Esophagus muscularis mucosa (tissue), 4 donors: ENCODE results near the gene CTRL. TPM values are rescaled to one million over a fixed set of nuclear protein-coding genes. Genes with fewer than 3 reads are reported as not detected.
"Not testable (repeated sequence)": the region's sequence is repeated elsewhere in the genome, so short reads cannot be mapped to it uniquely, and the experiment has no call there.

Experiments used
- DNase-seq: peaks from one replicate; pipeline ENCODE4 v3.0.0-alpha.2; 2017; ENCODE audit errors: extremely low spot score
- H3K27ac ChIP-seq, 4 donors: fragments of 200-600 bp; sonication (generic); replicated peaks in 1 of 4; 1 replicate in 3 of 4; 2 replicates in 1 of 4; pipeline ENCODE4 v1.5.1; 2016 to 2019; ENCODE audit warnings: mild to moderate bottlenecking in 1 of 4
- H3K27me3 ChIP-seq, 4 donors: fragments of 200-600 bp; sonication (generic); one replicate each; pipeline versions ENCODE4 v1.5.1 to v1.6.0; 2016 to 2019
- H3K36me3 ChIP-seq, 4 donors: fragments of 200-600 bp; sonication (generic); one replicate each; pipeline ENCODE4 v1.5.1; 2016 to 2019
- H3K4me1 ChIP-seq, 4 donors: fragments of 200-600 bp; sonication (generic); one replicate each; pipeline ENCODE4 v1.5.1; 2016 to 2019
- H3K4me3 ChIP-seq, 4 donors: fragments of 200-600 bp; sonication (generic); 1 replicate in 2 of 4; 2 replicates in 2 of 4; pipeline ENCODE4 v1.5.1; 2016 to 2019; ENCODE audit warnings: mild to moderate bottlenecking in 4 of 4, moderate library complexity in 1 of 4
- H3K9me3 ChIP-seq, 4 donors: fragments of 200-600 bp; sonication (generic); 1 replicate in 3 of 4; 2 replicates in 1 of 4; pipeline ENCODE4 v1.5.1; 2016 to 2019
- EP300 ChIP-seq: sonication (generic); formaldehyde crosslinking; IDR thresholded peaks from one replicate; pipeline ENCODE4 v1.6.1; 2017; ENCODE audit warnings: antibody characterized with exemption
- POLR2A ChIP-seq: fragments of 450-650 bp; IDR thresholded peaks from one replicate; pipeline ENCODE4 v1.6.1; 2017; ENCODE audit warnings: antibody characterized with exemption, moderate library complexity, mild to moderate bottlenecking, low read depth
- POLR2AphosphoS5 ChIP-seq, 2 donors: sonication (generic); formaldehyde crosslinking; IDR thresholded peaks; one replicate each; pipeline ENCODE4 v1.6.1; 2017; ENCODE audit warnings: antibody characterized with exemption in 2 of 2
- WGBS: methylation state at CpG from one replicate; pipeline ENCODE4 v1.1.5; 2018; 5-methylcytosine and 5-hydroxymethylcytosine counted together
- intact Hi-C: fragments of 100-400 bp; cut with DNase I; formaldehyde crosslinking; loops from one replicate; pipeline ENCODE4 v1.15.1; 2023
- total RNA-seq, 4 donors: library from RNA; depleted of rRNA; stranded (reverse); fragments of >200 nt; gene quantifications; one replicate each; pipeline versions ENCODE4 v1.1.0 to v1.2.1, GENCODE V29; 2016
- TF ChIP-seq, protein P1 (sequence below), 3 experiments: fragments of 200-600 bp in 2 of 3; fragments of 450-650 bp in 1 of 3; sonication (generic) in 2 of 3; IDR thresholded peaks; one replicate each; pipeline ENCODE4 v1.5.1; 2017 to 2019; ENCODE audit warnings: antibody characterized with exemption in 3 of 3, mild to moderate bottlenecking in 2 of 3, moderate library complexity in 1 of 3

Gene CTRL
- total RNA-seq, 4 donors from 2014 or later: 0.80 to 1.1 (median 0.99) TPM; not detected in 1

DNA sequence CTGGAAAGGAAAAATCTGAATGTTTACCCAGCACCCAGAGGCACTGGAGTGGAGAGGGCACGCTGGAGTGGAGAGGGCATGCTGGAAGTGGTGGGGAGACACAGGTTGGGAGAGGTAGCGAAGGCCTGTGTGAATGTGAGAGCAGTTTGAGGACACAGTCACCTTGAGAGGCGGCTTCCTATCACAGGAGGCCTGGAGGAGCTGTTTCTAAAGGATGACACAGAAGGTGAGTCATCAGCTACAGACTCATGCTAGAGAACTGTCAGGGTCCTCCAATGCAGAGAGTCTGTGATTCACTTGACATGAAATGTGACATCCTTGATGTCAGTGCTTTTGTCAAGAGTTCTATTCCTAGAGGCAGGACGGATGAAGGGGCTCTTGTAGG lies 13.8 kb downstream of the CTRL start:
- WGBS: 52% methylated on average over 4 of the region's 4 CpGs
- intact Hi-C loops: no loop called here
- Histone ChIP-seq H3K4me1 (peaks cover 50 to 66% (median 59%) of the 10 kb centered on the region in 4 donors), H3K27ac (peak overlapping the region; percentile 65 to 83 (median 70)), H3K4me3 (no peak overlapping the region), H3K9me3 (no peaks in the 10 kb centered on the region), H3K27me3 (no peaks in the 10 kb centered on the region), H3K36me3 (peaks cover 0 to 36% (median 24%) of the 10 kb centered on the region in 4 donors)
- no peak for TF ChIP-seq POLR2A
- TF ChIP-seq EP300: no peak
- TF ChIP-seq POLR2AphosphoS5 (IDR thresholded peaks at IDR 0.05): peak in 1 of 2 donors; percentile 20
- DNase-seq: no peak

DNA sequence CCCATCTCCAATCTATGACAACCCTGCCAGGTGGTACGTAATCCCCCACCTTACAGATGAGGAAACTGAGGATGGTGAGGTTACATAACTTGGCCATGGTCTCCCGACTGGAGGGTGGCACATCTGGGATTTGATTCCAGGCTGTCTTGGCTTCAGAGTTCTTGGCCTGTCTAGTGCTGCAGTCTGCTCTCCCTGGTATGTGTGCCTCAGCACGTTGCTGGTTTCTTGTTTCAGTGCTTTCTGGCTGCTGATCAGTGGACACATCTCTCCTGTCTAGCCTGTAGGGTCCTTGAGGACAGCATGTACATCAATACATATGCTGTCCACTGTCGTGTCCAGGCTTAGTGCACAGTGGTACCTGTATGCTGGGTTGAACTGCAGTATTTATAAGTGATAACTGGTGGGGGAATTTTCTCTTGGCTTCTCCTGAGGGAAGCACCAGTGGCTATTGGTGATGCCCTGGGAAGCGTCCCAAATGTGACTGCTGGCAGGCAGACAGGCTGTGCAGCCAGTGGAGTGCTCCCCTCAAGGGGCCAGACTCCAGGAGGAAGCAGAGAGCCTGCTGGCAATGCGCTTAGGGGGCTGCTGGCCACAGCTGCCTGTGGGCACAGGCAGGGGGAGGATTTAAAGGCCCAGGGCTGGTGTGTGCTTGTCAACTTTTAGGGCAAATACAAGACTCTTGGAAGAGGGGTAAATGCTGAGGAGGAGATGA lies 14.4 kb downstream of the CTRL start:
- 62% methylated on average over 6 of the region's 6 CpGs for WGBS
- H3K4me3 ChIP-seq: no peak overlapping the region
- peaks cover 0 to 39% (median 27%) of the 10 kb centered on the region in 4 donors for H3K36me3 ChIP-seq
- H3K4me1 ChIP-seq: peaks cover 45 to 61% (median 53%) of the 10 kb centered on the region in 4 donors
- intact Hi-C loops: no loop called here
- TF ChIP-seq POLR2AphosphoS5 (IDR thresholded peaks at IDR 0.05): no peak
- H3K27ac ChIP-seq: peak overlapping the region; percentile 65 to 83 (median 70)
- no peak for DNase-seq
- H3K27me3 ChIP-seq: no peaks in the 10 kb centered on the region
- no peaks in the 10 kb centered on the region for H3K9me3 ChIP-seq

DNA sequence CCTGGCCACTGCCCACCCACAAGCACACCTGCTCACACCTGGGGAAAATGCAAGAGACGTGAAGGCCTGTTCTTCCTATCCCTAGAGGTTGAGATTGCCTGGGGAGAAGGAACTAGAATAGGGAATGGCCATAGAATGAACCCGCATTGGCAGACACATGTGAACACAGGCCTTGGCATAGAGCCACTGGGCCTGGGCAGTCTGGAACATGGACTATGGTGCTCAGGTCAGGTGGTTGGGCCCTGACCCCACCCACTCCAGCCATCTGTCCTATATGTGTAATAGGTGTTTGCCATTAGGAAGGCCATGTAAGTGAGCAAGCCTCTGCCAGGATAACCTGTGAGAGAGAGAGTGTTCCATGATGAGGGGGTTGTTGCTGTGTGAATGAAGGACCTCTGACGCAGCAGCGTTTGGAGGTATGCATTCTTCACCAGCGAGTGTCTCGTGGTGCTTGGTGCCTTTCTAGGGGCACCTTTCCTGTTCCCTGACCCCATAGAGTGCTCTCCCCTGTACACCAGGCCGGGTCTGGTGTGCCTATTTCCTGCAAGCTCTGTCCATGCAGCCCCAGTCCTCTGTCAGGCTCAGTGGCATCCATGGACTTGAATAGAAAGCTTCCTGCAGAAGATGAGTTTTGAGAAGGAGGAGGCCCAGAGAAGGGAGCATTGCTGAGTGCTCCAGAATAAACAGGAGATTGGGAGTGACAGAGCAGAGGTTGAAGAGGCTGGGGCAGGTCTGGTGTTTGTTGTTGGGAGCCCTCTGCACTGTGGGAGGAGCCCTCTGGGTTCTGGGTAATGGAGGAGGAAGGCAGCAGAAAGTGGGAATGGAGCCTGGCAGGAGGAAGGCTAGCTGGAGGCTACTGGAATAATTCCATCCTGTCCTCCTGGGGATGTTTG lies 15.6 kb downstream of the CTRL start:
- Histone ChIP-seq H3K36me3 (peaks cover 0 to 46% (median 31%) of the 10 kb centered on the region in 4 donors), H3K9me3 (no peaks in the 10 kb centered on the region), H3K27me3 (no peaks in the 10 kb centered on the region), H3K27ac (peak overlapping the region; percentile 65 to 83 (median 70)), H3K4me3 (no peak overlapping the region), H3K4me1 (peaks cover 40 to 58% (median 49%) of the 10 kb centered on the region in 4 donors)
- DNase-seq: no peak
- intact Hi-C loops: no loop called here
- TF ChIP-seq, protein P1, sequence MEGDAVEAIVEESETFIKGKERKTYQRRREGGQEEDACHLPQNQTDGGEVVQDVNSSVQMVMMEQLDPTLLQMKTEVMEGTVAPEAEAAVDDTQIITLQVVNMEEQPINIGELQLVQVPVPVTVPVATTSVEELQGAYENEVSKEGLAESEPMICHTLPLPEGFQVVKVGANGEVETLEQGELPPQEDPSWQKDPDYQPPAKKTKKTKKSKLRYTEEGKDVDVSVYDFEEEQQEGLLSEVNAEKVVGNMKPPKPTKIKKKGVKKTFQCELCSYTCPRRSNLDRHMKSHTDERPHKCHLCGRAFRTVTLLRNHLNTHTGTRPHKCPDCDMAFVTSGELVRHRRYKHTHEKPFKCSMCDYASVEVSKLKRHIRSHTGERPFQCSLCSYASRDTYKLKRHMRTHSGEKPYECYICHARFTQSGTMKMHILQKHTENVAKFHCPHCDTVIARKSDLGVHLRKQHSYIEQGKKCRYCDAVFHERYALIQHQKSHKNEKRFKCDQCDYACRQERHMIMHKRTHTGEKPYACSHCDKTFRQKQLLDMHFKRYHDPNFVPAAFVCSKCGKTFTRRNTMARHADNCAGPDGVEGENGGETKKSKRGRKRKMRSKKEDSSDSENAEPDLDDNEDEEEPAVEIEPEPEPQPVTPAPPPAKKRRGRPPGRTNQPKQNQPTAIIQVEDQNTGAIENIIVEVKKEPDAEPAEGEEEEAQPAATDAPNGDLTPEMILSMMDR (IDR thresholded peaks at IDR 0.05): no peak
- TF ChIP-seq EP300 (no peak), POLR2A (no peak), POLR2AphosphoS5 (IDR thresholded peaks at IDR 0.05) (no peak)
- WGBS: 79% methylated on average over 7 of the region's 7 CpGs

DNA sequence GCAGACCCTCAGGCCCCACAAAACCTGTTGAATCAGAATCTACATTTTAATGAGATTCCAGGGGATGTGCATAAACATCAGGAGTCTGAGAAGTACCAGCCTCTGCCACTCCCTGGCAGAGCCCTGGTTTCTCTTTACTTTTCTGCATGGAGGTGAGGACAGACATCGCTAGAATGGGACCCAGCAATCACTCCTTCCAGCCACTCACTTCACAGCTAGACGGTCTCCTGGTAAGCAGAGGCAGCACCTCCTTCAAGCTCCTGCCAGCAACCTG lies 16.2 kb downstream of the CTRL start:
- H3K27ac ChIP-seq, H3K4me3 ChIP-seq, H3K9me3 ChIP-seq, H3K27me3 ChIP-seq, intact Hi-C loops, DNase-seq: not testable (repeated sequence)
- H3K4me1 ChIP-seq: peaks cover 40 to 58% (median 46%) of the 10 kb centered on the region in 4 donors
- H3K36me3 ChIP-seq: peaks cover 0 to 53% (median 36%) of the 10 kb centered on the region in 4 donors
- WGBS: 89% methylated on average over 2 of the region's 2 CpGs

DNA sequence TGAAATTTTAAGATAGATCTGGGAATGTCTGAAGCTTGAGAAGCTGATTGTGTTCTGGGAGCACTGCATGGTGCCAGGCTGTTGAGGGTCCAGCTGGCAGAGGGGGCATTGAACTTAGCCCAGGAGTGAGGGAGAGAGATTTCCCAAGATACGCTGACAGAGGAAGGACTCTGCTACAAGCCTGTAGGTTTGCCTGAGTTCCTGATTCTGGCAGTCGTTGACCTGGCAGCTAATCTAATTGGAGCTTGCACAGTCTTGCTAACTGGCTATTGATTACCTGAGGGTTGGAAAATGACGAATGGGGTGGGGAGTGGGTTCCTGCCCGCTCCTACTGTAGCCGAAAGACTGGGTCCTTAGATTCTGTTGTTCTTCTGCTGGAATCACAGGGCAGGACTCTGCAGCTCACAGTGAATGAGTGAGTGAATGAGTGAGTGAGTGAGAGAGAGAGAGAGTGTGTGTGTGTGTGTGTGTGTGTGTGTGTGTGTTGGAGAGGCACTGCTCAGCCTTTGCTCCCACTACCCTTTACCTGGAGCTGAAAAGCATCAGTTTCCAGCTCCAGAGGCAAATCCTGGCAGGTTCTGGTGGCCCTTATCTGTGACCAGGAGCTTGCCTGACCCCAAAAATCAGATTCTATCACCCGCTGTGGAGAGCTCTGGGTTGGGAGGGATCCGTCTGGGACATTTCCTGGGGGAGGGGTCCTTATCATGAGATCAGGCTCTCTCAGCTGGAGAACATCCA lies 16.7 kb downstream of the CTRL start:
- TF ChIP-seq, protein P1 (IDR thresholded peaks at IDR 0.05): no peak
- TF ChIP-seq POLR2A (no peak), POLR2AphosphoS5 (IDR thresholded peaks at IDR 0.05) (no peak), EP300 (no peak)
- Histone ChIP-seq H3K4me3 (no peak overlapping the region), H3K9me3 (no peaks in the 10 kb centered on the region), H3K27ac (no peak overlapping the region), H3K4me1 (peaks cover 36 to 53% (median 41%) of the 10 kb centered on the region in 4 donors), H3K36me3 (peaks cover 0 to 58% (median 38%) of the 10 kb centered on the region in 4 donors), H3K27me3 (no peaks in the 10 kb centered on the region)
- no peak for DNase-seq
- intact Hi-C loops: no loop called here
- 86% methylated on average over 5 of the region's 7 CpGs for WGBS
